GM19395 (cell line): ENCODE measurements around the gene SNX32.
"Not testable (repeated sequence)": the region's sequence is repeated elsewhere in the genome, so short reads cannot be mapped to it uniquely, and the experiment has no call there.

Experiments used
- ATAC-seq: cut with Tn5 transposase; IDR thresholded peaks from one replicate; pipeline ENCODE4 v1.9.1; 2021; ENCODE audit warnings: mild to moderate bottlenecking, moderate library complexity; ENCODE audit not compliant: unreplicated experiment

The SNX32 gene

DNA sequence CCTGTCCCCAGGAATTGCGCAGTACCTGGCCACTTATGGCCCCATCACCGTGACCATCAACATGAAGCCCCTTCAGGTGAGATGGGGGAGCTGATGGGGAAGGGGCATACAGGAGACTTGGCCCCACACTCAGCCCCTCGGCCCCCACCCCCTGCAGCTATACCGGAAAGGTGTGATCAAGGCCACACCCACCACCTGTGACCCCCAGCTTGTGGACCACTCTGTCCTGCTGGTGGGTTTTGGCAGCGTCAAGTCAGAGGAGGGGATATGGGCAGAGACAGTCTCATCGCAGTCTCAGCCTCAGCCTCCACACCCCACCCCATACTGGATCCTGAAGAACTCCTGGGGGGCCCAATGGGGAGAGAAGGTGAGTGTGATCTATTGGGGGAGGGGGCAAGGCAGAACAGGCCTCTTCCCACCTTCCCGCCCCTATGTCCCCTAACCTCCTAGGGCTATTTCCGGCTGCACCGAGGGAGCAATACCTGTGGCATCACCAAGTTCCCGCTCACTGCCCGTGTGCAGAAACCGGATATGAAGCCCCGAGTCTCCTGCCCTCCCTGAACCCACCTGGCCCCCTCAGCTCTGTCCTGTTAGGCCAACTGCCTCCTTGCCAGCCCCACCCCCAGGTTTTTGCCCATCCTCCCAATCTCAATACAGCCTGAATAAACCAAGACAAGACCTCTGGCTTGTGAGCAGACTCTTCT lies 49.4 kb downstream of the SNX32 start:
- ATAC-seq, result no peak

DNA sequence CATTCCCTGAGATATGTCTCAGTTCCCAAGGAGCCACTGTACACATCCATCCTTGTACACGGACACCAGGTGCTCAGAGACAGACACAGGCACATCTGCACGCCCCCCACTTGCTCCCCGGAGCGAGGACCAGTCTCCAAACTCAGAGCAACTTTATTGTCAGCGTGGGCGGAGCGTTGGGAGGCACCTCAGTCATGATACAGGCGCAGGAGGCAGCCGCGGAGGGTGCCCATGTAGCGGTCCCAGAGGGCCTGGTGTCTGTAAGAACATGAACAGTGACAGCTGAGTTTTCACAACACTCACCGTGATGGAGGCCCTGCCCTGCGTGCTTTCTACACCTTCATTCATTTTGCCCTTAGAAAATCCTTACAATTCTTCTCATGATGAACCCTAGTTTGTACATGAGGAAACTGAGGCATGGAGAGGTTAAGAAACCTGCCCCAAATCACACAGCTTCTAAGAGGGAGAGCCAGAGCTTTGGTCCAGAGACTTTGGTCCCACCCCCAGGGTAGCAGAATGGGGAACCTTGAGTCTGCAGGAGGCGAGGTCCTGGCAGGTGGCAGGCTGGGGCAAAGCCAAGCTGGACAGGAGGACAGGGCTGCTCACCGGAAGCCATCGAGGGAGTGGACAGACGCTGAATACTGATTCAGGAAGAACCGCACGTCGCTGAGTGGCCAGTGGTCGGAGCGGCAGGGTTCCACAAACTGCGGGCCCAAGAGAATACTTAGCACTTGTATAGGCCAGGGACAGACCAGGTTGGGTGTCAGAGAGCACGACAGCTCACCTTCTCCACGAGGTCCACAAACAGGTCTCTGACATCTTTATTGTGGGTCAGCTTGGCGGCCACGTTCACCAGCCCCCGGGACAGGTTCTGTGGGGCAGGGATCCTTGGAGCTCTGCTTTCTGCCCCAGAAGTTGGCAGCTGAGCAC lies 50.3 kb downstream of the SNX32 start:
- no peak for ATAC-seq

DNA sequence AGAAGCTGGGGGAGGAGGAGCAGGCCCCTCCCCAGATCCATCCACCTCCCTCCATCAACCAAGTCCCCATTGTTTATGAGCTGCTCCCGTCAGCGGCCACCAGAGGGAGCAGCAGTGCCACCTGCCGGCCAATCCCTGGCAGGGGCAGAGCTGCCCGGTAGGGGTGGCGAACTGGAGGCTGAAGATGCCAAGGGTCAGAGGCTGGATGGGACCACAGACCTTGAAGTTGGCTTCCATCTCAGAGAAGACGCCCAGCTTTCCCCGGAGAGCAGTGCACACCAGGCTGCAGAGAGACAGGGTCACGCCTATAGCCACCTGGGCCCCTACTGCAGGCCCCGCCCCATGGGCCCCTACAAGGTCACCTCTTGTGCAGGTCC lies 50.9 kb downstream of the SNX32 start:
- no peak for ATAC-seq

- no peak for ATAC-seq
Observed at GRCh38 chr11:65885231-65885630, 51.5 kb downstream of the SNX32 start.

DNA sequence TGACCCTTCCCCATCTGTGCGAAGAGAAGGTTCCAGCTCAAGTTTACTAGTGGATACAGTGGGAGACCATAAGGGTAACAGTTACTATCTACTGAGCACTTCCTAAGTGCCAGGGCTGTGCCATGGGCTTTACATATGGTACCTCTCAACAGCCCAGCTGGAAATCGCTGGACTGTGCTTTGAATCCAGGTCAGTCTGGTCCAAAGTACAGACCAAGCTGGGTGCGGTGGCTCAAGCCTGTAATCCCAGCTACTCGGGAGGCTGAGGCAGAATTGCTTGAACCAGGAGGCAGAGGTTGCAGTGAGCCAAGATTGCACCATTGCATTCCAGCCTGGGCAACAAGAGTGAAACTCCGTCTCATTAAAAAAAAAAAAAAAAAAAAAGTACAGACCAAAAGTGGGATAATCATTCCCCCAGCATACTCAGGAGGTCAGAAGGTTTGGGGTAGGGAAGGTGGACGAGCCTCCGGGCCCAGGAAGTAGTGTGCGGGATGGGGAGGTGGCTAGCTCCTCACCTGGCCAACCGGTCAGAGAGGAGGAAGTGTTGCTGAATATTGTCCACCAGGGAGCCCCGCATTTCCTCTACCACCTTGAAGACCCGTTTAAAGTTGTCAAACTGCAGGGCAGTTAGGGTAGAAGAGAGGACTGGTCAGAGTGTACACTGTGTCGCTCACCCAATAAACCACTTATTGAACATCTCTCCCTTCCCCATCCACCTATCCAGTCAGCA lies 52.2 kb downstream of the SNX32 start:
- no peak for ATAC-seq

DNA sequence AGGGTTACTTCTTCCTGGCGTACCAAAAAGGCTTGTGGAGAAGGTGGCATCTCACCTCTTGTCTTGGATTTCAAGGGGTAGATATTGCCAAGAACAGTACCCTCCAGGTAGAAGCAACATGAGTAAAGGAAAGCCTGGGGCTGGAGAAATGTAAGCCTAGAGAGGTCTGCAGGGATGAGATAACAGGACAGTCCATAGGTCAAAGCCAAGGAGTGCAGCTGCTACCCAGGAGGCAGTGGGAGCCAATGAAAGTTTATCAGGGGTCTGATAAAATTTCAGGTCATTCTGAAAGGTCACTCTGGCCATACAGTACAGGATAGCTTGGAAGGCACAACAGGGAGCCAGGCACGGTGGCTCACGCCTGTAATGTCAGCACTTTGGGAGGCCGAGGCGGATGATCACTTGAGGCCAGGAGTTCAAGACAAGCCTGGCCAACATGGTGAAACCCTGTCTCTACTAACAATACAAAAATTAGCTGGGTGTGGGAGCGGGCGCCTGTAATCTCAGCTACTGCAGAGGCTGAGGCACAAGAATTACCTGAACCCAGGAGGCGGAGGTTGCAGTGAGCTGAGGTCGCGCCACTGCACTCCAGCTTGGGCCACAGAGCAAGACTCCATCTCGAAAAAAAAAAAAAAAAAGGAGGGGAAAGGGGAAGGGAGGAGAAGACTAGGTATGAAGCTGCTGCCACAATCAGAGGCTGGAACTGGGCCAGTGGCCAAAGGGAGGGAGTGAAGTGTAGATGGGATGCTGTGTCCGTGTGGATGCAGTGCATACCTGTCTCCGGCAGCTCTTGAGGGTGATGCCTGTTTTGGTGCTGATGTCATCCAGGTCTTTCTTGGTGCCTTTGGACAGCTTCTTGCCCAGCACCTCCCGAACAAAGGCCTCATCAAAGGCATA lies 53.3 kb downstream of the SNX32 start:
- no peak for ATAC-seq

GRCh38 chr11:65887723-65888162 lies 54.0 kb downstream of the SNX32 start:
- ATAC-seq, result no peak

DNA sequence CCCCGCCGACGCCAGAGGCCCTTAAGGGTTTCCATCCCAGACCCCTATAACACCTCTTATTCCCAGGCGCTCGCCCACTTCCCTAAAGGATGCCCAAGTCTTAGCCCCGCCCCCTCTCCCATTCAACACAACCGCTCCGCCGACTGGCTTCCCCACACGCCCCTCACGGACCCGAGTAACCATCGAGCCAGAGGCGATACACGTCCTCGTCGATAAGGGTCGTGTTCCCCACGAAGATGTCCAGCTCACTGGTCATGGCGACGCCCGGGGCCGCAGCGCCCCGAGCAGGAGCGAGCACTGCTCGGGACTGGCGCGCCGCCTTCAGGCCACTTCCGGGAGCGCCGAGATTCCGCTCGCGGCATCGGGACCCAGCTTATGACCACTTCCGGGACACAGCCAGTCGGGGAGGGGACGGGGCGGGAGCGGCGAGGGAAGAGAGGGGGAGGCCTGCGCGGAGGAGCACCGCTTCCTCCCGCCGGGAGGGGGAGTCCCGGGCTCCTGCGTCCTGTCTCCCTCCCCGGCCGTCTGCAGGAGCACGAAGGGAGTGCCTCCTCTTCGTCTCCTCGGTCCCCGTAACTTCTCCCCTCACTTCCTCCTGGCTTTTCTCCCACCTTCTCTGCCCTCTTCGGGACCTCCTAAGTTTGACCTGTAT lies 54.5 kb downstream of the SNX32 start, which contains the start of gene FIBP:
Gene FIBP (minus strand): TSS at position 309 of the 652 bp plus-strand sequence. CDS start 53 bp downstream, at position 256.
- peak; percentile 46 for ATAC-seq

- ATAC-seq, result peak; percentile 48
Observed at GRCh38 chr11:65890324-65891218, 56.8 kb downstream of the SNX32 start, which contains the start of gene CCDC85B. TSS of gene CCDC85B (plus strand) at chr11:65890673. CDS start at chr11:65890784, 111 bp downstream.

DNA sequence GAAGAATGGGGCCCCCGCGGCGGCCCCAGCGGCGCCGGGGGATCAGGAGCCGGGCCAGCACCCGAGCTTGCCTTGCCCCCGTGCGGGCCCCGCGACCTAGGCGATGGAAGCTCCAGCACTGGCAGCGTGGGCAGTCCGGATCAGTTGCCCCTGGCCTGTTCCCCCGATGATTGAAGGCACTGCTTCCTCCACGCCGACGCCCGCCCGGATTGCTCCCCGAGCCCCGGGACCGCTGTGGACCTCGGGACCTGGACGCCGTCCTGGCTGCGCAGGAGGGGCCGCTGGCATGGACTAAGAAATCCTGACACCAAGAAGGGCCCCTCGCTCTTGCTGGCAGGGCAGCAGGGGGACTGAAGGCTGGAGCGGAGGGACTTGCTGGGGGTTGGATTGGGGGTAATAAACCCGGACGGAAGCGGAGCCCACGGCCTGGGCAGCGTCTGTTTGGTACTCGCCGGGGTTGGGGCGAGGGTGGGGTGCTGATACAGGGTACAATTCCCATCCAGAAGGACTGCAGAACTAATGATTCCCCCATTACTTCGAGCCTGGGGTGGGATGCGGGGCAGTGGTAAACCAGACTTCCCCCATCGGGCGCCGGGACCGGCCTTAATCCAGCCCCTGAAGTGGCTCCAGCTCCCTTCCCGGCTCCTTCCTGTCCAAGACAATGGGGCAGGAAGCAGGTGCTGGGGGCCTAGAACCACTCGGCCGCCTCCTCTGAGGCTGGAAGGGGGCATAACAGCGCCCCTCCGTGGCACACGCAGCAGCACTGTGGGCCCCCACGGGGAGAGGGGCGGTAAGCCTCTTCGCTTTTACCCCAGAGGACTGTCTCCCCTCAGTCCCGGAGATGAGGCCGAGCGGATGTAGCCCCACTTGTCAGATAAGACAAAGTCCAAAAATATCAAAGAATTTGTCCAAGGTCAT lies 57.7 kb downstream of the SNX32 start:
- no peak for ATAC-seq

GRCh38 chr11:65892137-65892540 lies 58.4 kb downstream of the SNX32 start:
- ATAC-seq, result not testable (repeated sequence)

DNA sequence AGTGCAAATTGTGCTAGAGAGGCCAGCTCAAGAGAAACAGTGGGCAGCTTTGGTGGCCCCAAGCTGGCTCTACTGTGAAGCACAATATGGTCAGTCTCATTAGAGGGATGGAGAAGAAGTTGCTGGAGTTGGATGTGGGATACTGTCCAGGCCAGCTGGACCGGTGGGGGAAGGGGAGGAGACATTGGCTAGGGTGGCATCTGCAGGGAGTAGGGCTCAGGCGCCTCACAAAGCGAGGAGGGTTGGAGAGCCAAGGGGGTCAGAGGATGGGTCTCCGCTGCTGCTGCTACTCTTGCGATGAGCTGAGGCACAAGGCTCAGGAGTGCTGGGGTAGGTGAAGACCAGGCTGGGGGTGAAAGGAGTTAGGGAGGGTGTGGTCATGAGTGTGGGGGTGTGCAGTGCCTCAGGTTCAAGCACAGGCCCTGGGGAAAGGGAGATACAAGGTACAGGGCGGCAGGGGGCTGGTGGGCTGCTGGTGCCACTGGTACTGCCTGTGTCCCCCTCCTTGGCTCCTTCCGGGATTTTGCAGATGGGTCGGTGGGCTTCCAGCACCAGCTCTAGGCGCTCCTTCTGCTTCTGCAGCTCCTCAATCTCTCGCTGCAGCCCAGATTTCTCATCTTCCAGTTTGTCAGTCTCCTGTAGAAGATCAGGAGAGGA lies 59.0 kb downstream of the SNX32 start:
- ATAC-seq, result no peak

- ATAC-seq, result no peak
Observed at GRCh38 chr11:65894034-65894591, 60.4 kb downstream of the SNX32 start.

DNA sequence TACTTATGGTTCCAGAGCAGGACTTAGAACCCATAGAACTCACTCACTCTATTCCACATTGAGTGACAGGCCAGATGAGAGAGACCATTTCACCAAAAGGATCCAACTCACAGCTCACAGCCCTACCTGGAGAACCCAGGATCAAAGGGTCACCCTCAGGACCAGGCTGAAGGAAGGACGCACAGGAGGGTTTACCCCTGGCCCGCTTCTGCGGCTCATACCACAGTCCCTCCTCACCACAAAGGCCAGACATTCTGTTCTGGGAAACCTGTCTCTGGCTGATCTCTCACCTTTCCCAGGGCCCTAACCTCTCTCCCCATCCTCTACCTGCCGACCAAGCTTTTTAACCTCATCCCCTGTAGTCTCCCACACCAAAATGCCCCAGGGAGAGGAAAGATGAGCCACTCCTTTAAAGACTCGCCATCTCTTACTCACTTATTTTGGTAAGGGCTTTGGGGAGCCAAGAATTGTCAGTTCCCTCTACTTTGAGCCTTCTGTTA lies 61.8 kb downstream of the SNX32 start:
- ATAC-seq, result no peak

- no peak for ATAC-seq
Observed at GRCh38 chr11:65896034-65896999, 62.6 kb downstream of the SNX32 start.
